ENCODE measurements around the gene SOX15.

- TF ChIP-seq CTCF (IDR thresholded peaks at IDR 0.05; ENCODE audit: low read depth, low read length, poor library complexity, severe bottlenecking) (no peak), EZH2phosphoT487 (IDR thresholded peaks at IDR 0.05; ENCODE audit: borderline replicate concordance, low read length) (no peak)
These were observed 40.4 kb downstream of the SOX15 start for GRCh38 chr17:7549401-7550055.

All from DOHH2 (cell line).